GM12878 (cell line): Measurements from ENCODE around the gene DNAJC13. TPM values are rescaled to one million over a fixed set of nuclear protein-coding genes. Genes with fewer than 3 reads are reported as not detected.

Source experiments
- polyA plus RNA-seq, 11 experiments: library from polyadenylated mRNA; depleted of rRNA in 4 of 11; unstranded in 6 of 11; stranded (reverse) in 5 of 11; fragments of >200 nt; fragmentation: Nextera tagmentation in 4 of 11; fragmentation: Illumina TruSeq in 1 of 11; extraction: Ambion mirVana in 4 of 11; extraction: Trizol in 1 of 11; gene quantifications; 1 replicate in 1 of 11; 2 replicates in 10 of 11; pipeline versions ENCODE4 v1.2.1 to v1.2.3, GENCODE V29; 2011 to 2016; ENCODE audit warnings: inconsistent platforms in 2 of 11, missing spikeins in 2 of 11, low read depth in 1 of 11
- total RNA-seq, 4 experiments: library from RNA; depleted of rRNA in 3 of 4; stranded (reverse); fragments of >200 nt in 3 of 4; fragmentation: Illumina TruSeq in 1 of 4; extraction: Trizol in 1 of 4; gene quantifications; 2 replicates each; pipeline versions ENCODE4 v1.2.1 to v1.2.3, GENCODE V29; 2013 to 2021

DNAJC13 gene
- total and polyA plus RNA-seq, 10 of the 15 experiments (the other 5 are each of a cell fraction or from before 2014, with no cell fraction given) = 8.3 to 33.9 (median 17.0) TPM

Other genes starting within 250 kb of the DNAJC13 start
- gene ACP3, start 100.1 kb upstream of the DNAJC13 start, total RNA-seq (2014; rRNA removed) = not detected in 2 replicates
- not detected in 2 replicates for gene ACP3, start 100.1 kb upstream of the DNAJC13 start, total RNA-seq (2014; rRNA removed; fragmentation: Illumina TruSeq; extraction: Trizol)
- gene ACP3, start 100.1 kb upstream of the DNAJC13 start, total RNA-seq (2021) = not detected in 2 replicates
- gene ACP3, start 100.1 kb upstream of the DNAJC13 start, polyA plus RNA-seq (2011; rRNA removed) = 0.41 and 0.66 TPM in 2 replicates
- gene ACP3, start 100.1 kb upstream of the DNAJC13 start, polyA plus RNA-seq (2014; fragmentation: Illumina TruSeq; extraction: Trizol) = not detected in 2 replicates
- gene ACP3, start 100.1 kb upstream of the DNAJC13 start, polyA plus RNA-seq (2014; fragmentation: Nextera tagmentation; extraction: Ambion mirVana) = under 1 TPM in 1 of 2 experiments, not detected in 1; 0.05 TPM
- 0.61 TPM in 1 of 2 replicates, not detected in the other for gene ACP3, start 100.1 kb upstream of the DNAJC13 start, polyA plus RNA-seq (2014; rRNA removed)
- not detected for gene ACP3, start 100.1 kb upstream of the DNAJC13 start, polyA plus RNA-seq (2016; fragmentation: Nextera tagmentation; extraction: Ambion mirVana)
- 0.06 and 0.16 TPM in 2 replicates for gene ACKR4, start 179.8 kb downstream of the DNAJC13 start, total RNA-seq (2014; rRNA removed)
- gene ACKR4, start 179.8 kb downstream of the DNAJC13 start, total RNA-seq (2014; rRNA removed; fragmentation: Illumina TruSeq; extraction: Trizol) = 0.18 and 0.27 TPM in 2 replicates
- 0.10 TPM in 1 of 2 replicates, not detected in the other for gene ACKR4, start 179.8 kb downstream of the DNAJC13 start, total RNA-seq (2021)
- gene ACKR4, start 179.8 kb downstream of the DNAJC13 start, polyA plus RNA-seq (2011; rRNA removed) = 0.06 and 0.07 TPM in 2 replicates
- gene ACKR4, start 179.8 kb downstream of the DNAJC13 start, polyA plus RNA-seq (2014; fragmentation: Illumina TruSeq; extraction: Trizol) = 0.21 and 0.27 TPM in 2 replicates
- gene ACKR4, start 179.8 kb downstream of the DNAJC13 start, polyA plus RNA-seq (2014; fragmentation: Nextera tagmentation; extraction: Ambion mirVana) = under 1 TPM; 0.15 to 0.18 TPM
- 0.22 and 0.40 TPM in 2 replicates for gene ACKR4, start 179.8 kb downstream of the DNAJC13 start, polyA plus RNA-seq (2014; rRNA removed)
- under 1 TPM; 0.06 to 0.08 TPM for gene ACKR4, start 179.8 kb downstream of the DNAJC13 start, polyA plus RNA-seq (2016; fragmentation: Nextera tagmentation; extraction: Ambion mirVana)
- 10.0 and 12.8 TPM in 2 replicates for gene ACAD11, start 242.3 kb downstream of the DNAJC13 start, total RNA-seq (2014; rRNA removed)
- gene ACAD11, start 242.3 kb downstream of the DNAJC13 start, total RNA-seq (2014; rRNA removed; fragmentation: Illumina TruSeq; extraction: Trizol) = 11.5 and 12.4 TPM in 2 replicates
- 7.7 and 8.7 TPM in 2 replicates for gene ACAD11, start 242.3 kb downstream of the DNAJC13 start, total RNA-seq (2021)
- 15.9 and 25.4 TPM in 2 replicates for gene ACAD11, start 242.3 kb downstream of the DNAJC13 start, polyA plus RNA-seq (2011; rRNA removed)
- 14.1 and 14.2 TPM in 2 replicates for gene ACAD11, start 242.3 kb downstream of the DNAJC13 start, polyA plus RNA-seq (2014; fragmentation: Illumina TruSeq; extraction: Trizol)
- gene ACAD11, start 242.3 kb downstream of the DNAJC13 start, polyA plus RNA-seq (2014; fragmentation: Nextera tagmentation; extraction: Ambion mirVana) = 1 to 10 TPM; 2.4 to 4.7 TPM
- gene ACAD11, start 242.3 kb downstream of the DNAJC13 start, polyA plus RNA-seq (2014; rRNA removed) = 14.2 and 17.9 TPM in 2 replicates
- 10 to 100 TPM; 10.1 to 10.6 TPM for gene ACAD11, start 242.3 kb downstream of the DNAJC13 start, polyA plus RNA-seq (2016; fragmentation: Nextera tagmentation; extraction: Ambion mirVana)
- 51.0 and 53.8 TPM in 2 replicates for gene UBA5, start 242.8 kb downstream of the DNAJC13 start, total RNA-seq (2014; rRNA removed)
- gene UBA5, start 242.8 kb downstream of the DNAJC13 start, total RNA-seq (2014; rRNA removed; fragmentation: Illumina TruSeq; extraction: Trizol) = 29.2 and 29.4 TPM in 2 replicates
- 31.9 and 33.6 TPM in 2 replicates for gene UBA5, start 242.8 kb downstream of the DNAJC13 start, total RNA-seq (2021)
- 62.1 and 91.4 TPM in 2 replicates for gene UBA5, start 242.8 kb downstream of the DNAJC13 start, polyA plus RNA-seq (2011; rRNA removed)
- 33.8 and 41.1 TPM in 2 replicates for gene UBA5, start 242.8 kb downstream of the DNAJC13 start, polyA plus RNA-seq (2014; fragmentation: Illumina TruSeq; extraction: Trizol)
- gene UBA5, start 242.8 kb downstream of the DNAJC13 start, polyA plus RNA-seq (2014; fragmentation: Nextera tagmentation; extraction: Ambion mirVana) = 10 to 100 TPM; 10.2 to 16.7 TPM
- 53.6 and 55.5 TPM in 2 replicates for gene UBA5, start 242.8 kb downstream of the DNAJC13 start, polyA plus RNA-seq (2014; rRNA removed)
- gene UBA5, start 242.8 kb downstream of the DNAJC13 start, polyA plus RNA-seq (2016; fragmentation: Nextera tagmentation; extraction: Ambion mirVana) = 10 to 100 TPM; 54.5 to 60.0 TPM